ENCODE measurements around the gene PUM1.

DNA sequence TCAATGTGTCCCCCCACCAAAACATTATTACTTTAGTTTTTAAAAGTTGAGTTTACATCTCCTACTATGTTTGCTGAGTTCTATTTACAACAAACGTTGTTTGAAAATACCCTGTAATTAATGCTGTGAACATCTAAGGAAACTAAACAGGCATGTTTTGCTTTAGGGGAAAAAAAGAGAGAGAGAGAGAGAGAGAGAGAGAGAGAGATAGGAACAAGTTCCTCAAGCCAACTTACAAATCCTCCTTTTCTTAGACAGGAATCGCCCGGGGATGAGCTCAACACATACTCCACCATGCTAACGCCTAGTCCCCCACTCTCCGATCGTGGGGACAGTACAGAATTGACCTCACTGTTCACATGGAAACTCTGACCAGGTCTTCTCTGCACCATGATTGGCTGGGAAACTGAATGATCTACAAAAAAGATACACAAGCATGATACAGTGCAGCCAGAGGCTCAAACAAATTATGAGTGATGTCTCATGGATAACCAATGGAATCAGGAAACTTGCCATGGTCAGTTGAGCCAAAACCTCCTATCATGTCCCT is 59.8 kb downstream of the PUM1 start:
- TF ChIP-seq, protein P1, sequence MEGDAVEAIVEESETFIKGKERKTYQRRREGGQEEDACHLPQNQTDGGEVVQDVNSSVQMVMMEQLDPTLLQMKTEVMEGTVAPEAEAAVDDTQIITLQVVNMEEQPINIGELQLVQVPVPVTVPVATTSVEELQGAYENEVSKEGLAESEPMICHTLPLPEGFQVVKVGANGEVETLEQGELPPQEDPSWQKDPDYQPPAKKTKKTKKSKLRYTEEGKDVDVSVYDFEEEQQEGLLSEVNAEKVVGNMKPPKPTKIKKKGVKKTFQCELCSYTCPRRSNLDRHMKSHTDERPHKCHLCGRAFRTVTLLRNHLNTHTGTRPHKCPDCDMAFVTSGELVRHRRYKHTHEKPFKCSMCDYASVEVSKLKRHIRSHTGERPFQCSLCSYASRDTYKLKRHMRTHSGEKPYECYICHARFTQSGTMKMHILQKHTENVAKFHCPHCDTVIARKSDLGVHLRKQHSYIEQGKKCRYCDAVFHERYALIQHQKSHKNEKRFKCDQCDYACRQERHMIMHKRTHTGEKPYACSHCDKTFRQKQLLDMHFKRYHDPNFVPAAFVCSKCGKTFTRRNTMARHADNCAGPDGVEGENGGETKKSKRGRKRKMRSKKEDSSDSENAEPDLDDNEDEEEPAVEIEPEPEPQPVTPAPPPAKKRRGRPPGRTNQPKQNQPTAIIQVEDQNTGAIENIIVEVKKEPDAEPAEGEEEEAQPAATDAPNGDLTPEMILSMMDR (IDR thresholded peaks at IDR 0.05) = no peak
- no peak for TF ChIP-seq POLR2A (IDR thresholded peaks at IDR 0.05)

All from right lobe of liver (tissue), 4 donors.